PC-9 (cell line): ENCODE measurements around the gene ARPP21.

Source experiments
- EZH2 ChIP-seq: fragments of 200-600 bp; sonication (generic); IDR thresholded peaks from 2 replicates; pipeline ENCODE4 v1.8.0; 2017; ENCODE audit warnings: antibody characterized with exemption, low read depth
- TF ChIP-seq, protein P1 (sequence below): fragments of 200-600 bp; sonication (generic); conservative IDR thresholded peaks from 2 replicates; pipeline ENCODE4 v1.6.1; 2017; ENCODE audit warnings: mixed run types, antibody characterized with exemption, mild to moderate bottlenecking, moderate library complexity

GRCh38 chr3:35673017-35673416, 33.7 kb downstream of the ARPP21 start:
- TF ChIP-seq, protein P1, sequence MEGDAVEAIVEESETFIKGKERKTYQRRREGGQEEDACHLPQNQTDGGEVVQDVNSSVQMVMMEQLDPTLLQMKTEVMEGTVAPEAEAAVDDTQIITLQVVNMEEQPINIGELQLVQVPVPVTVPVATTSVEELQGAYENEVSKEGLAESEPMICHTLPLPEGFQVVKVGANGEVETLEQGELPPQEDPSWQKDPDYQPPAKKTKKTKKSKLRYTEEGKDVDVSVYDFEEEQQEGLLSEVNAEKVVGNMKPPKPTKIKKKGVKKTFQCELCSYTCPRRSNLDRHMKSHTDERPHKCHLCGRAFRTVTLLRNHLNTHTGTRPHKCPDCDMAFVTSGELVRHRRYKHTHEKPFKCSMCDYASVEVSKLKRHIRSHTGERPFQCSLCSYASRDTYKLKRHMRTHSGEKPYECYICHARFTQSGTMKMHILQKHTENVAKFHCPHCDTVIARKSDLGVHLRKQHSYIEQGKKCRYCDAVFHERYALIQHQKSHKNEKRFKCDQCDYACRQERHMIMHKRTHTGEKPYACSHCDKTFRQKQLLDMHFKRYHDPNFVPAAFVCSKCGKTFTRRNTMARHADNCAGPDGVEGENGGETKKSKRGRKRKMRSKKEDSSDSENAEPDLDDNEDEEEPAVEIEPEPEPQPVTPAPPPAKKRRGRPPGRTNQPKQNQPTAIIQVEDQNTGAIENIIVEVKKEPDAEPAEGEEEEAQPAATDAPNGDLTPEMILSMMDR = no peak
- TF ChIP-seq EZH2 = no peak
